Measurements from ENCODE around the gene RTTN.

DNA sequence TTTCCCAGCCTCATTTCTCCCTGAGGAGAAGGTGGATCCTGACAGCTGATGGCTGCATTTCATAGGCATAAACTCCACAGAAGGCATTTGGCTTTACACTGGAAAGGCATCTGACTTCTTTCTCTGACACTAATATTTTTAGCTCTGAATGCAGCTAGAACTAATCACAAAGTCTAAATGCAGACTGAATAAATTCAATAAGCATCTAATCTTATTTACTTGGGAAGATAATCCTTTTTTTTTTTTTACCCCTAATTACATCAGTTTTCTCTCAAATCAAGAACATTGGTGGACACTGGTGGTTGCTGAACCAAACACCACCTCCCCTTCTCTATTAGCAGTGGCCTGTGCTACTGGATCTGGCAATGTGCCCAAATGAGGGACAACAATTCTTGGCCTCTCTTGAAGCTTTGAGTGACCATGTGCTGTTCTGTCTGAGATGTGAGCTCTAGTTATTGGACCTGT, 206.9 kb downstream of the RTTN start:
- TF ChIP-seq, protein P1, sequence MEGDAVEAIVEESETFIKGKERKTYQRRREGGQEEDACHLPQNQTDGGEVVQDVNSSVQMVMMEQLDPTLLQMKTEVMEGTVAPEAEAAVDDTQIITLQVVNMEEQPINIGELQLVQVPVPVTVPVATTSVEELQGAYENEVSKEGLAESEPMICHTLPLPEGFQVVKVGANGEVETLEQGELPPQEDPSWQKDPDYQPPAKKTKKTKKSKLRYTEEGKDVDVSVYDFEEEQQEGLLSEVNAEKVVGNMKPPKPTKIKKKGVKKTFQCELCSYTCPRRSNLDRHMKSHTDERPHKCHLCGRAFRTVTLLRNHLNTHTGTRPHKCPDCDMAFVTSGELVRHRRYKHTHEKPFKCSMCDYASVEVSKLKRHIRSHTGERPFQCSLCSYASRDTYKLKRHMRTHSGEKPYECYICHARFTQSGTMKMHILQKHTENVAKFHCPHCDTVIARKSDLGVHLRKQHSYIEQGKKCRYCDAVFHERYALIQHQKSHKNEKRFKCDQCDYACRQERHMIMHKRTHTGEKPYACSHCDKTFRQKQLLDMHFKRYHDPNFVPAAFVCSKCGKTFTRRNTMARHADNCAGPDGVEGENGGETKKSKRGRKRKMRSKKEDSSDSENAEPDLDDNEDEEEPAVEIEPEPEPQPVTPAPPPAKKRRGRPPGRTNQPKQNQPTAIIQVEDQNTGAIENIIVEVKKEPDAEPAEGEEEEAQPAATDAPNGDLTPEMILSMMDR (IDR thresholded peaks at IDR 0.05) = no peak
- TF ChIP-seq EP300 (IDR thresholded peaks at IDR 0.05; ENCODE audit: borderline replicate concordance in 1 of 2, low read depth in 1 of 2, low read length in 1 of 2) (peak in 1 of 2 experiments; percentile 67; a peak in 2 of 4 replicates), EZH2phosphoT487 (IDR thresholded peaks at IDR 0.05; ENCODE audit: borderline replicate concordance, low read depth) (no peak), POLR2AphosphoS5 (IDR thresholded peaks at IDR 0.05; ENCODE audit: low read depth, low read length) (no peak), RAD21 (IDR thresholded peaks at IDR 0.05; ENCODE audit: low read length) (no peak), ELF1 (IDR thresholded peaks at IDR 0.05) (no peak), SMC3 (IDR thresholded peaks at IDR 0.05; ENCODE audit: low read depth, low read length) (no peak), FOXM1 (IDR thresholded peaks at IDR 0.05; ENCODE audit: low read depth) (no peak), NRF1 (IDR thresholded peaks at IDR 0.05; ENCODE audit: low read depth, low read length) (no peak), RFX5 (IDR thresholded peaks at IDR 0.05; ENCODE audit: low read length) (no peak)
- TF ChIP-seq, protein P2, sequence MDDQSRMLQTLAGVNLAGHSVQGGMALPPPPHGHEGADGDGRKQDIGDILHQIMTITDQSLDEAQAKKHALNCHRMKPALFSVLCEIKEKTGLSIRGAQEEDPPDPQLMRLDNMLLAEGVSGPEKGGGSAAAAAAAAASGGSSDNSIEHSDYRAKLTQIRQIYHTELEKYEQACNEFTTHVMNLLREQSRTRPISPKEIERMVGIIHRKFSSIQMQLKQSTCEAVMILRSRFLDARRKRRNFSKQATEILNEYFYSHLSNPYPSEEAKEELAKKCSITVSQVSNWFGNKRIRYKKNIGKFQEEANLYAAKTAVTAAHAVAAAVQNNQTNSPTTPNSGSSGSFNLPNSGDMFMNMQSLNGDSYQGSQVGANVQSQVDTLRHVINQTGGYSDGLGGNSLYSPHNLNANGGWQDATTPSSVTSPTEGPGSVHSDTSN (IDR thresholded peaks at IDR 0.05) = no peak

Measured in SK-N-SH (cell line).